GM12872 (cell line): ENCODE results near the gene LMF1.

ENCODE experiments used
- CTCF ChIP-seq: IDR thresholded peaks from 3 replicates; pipeline ENCODE4 v1.5.1; 2011; ENCODE audit warnings: low read depth, mild to moderate bottlenecking, low read length, moderate library complexity; ENCODE audit not compliant: insufficient read depth

LMF1 gene

DNA sequence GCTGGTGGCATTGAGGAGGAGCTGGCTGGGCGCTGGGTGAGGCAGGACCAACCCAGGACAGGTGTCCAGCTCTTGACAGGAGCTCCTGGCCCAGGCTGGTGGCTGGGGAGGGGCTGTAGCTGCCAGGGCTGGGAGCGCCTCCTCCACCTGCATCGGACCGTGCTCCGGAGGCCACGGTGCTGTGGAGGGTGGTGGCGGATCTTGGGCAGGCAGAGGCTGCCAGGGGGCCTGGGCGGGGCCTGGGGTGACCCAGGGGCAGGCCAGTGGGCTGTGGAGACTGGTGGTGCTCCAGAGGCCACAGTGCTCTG lies 42.8 kb upstream of the LMF1 start:
- no peak for TF ChIP-seq CTCF

DNA sequence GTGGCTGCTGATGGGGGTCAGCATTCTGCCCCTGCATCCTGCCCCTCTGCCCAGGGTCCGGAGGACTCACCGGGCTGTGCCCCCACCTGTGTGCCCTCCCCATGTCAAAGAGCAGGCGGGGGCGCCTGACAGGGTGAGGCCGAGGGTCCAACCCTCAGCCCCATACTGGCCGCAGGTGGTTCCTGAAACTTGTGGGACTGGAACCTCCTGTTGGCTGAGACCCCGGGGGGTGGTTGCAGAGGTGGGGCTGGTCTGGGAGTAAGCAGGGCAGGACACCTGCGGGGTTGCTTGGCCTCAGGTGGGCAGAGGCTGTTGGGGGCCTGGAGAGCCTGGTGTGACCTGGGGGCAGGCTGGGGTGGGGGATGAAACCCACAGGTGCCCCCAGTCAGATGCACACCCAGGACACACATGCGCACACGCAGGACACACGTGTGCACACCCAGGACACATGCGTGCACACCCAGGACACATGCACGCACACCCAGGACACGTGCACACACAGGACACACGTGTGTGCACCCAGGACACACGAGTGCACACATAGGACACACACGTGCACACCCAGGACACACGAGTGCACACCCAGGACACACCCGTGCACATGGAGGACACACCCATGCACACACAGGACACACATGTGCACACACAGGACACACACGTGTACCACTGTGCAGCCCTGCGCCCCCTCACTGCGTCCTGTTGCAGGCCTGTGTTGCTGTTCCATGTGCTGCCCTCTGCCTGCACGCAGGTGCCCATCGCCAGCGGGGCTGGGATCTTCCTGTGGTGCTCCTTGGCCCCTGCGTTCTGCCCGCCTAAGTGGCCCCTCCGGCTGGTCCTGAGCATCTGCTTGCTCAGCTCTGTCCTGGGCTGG lies 42.2 kb upstream of the LMF1 start:
- no peak for TF ChIP-seq CTCF

GRCh38 chr16:1012135-1012534 lies 41.4 kb upstream of the LMF1 start:
- no peak for TF ChIP-seq CTCF

GRCh38 chr16:1011316-1012082 lies 40.7 kb upstream of the LMF1 start:
- TF ChIP-seq CTCF, result no peak

- TF ChIP-seq CTCF, result no peak
These were observed 40.0 kb upstream of the LMF1 start for GRCh38 chr16:1010815-1011214.

- no peak for TF ChIP-seq CTCF
These were observed 39.5 kb upstream of the LMF1 start for GRCh38 chr16:1010251-1010650.

DNA sequence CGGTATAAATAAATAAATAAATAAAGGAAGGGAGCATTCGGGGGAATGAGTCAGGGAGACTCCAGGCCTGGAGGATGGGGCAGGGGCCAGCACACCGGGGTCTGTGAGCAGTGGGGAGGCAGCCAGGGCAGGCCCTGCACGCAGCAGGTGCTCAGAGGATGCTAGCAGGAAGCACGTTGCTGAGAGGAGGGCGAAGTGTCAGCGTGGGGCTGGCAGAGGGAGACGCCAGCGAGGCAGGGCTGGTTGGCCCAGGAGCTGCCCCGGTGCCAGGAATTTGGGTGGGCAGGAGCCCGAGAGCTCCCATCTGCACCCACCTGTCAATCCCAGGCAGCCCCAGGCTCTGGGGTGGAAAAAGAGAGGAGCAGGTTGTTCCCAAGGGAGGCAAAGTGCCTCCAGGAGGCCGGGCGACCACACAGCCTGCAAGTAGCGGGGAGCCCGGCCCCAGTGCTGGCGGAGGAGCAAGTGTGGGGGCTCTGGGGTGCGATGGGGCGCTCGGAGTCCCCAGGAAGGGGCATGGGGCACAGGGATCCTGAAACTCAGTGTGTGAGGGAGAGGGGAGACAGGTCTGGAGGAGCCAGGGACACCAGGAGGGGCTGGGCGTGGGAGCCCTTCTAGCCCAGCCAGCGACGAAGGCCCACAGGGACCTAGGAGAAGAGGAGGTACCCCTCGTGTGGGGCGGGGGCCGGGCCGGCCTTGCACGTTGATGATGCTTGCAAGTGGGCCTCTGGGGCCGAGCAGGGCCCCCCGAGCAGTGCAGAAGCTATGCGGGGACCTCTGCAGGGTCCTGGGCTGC lies 38.8 kb upstream of the LMF1 start:
- no peak for TF ChIP-seq CTCF
